Effector memory CD4-positive, alpha-beta T cell (primary cell): ENCODE data around the gene VMAC.
"Not testable (repeated sequence)": the region's sequence is repeated elsewhere in the genome, so short reads cannot be mapped to it uniquely, and the experiment has no call there.

Experiments
- DNase-seq, 3 donors: peaks; one replicate each; pipeline ENCODE4 v3.0.0-alpha.2; 2020
- H3K27ac ChIP-seq: 2 replicates; pipeline ENCODE4 v1.7.0; 2013; ENCODE audit warnings: mild to moderate bottlenecking, low read length, moderate library complexity; ENCODE audit not compliant: insufficient read depth, poor library complexity, severe bottlenecking
- H3K27me3 ChIP-seq: replicated peaks from 2 replicates; pipeline ENCODE4 v1.7.0; 2013; ENCODE audit warnings: mild to moderate bottlenecking, low read length; ENCODE audit not compliant: insufficient read depth, control insufficient read depth, poor library complexity, severe bottlenecking
- H3K36me3 ChIP-seq: 2 replicates; pipeline ENCODE4 v1.7.0; 2013; ENCODE audit warnings: mild to moderate bottlenecking, low read length, moderate library complexity; ENCODE audit not compliant: control insufficient read depth, insufficient read depth
- H3K4me1 ChIP-seq: 2 replicates; pipeline ENCODE4 v1.7.0; 2013; ENCODE audit warnings: low read length, mild to moderate bottlenecking; ENCODE audit not compliant: control insufficient read depth, insufficient read depth, poor library complexity, severe bottlenecking
- H3K4me3 ChIP-seq: 2 replicates; pipeline ENCODE4 v1.7.0; 2013; ENCODE audit warnings: low read length, low read depth, mild to moderate bottlenecking; ENCODE audit not compliant: insufficient read depth, poor library complexity, severe bottlenecking
- H3K9me3 ChIP-seq: 2 replicates; pipeline ENCODE4 v1.7.0; 2013; ENCODE audit warnings: mild to moderate bottlenecking, low read length, moderate library complexity; ENCODE audit not compliant: control insufficient read depth

The VMAC gene

DNA sequence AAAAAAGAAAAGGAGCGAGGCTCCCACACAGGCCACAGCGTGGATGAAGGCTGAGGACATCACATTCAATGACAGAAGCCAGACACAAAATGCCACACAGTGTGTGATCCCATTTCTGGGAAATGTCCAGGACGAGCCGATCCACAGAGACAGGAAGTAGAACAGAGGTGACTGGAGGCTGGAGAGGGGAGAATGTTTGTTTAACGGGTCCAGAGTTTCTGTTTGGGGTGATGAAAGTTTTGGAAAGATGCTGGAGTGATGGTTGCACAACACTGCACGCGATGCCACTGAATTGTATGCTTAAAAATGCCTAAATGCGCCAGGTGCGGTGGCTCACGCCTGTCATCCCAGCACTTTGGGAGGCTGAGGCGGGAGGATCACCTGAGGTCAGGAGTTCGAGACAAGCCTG lies 33.7 kb upstream of the VMAC start:
- no peaks in the 10 kb centered on the region for H3K36me3 ChIP-seq
- no peaks in the 10 kb centered on the region for H3K9me3 ChIP-seq
- H3K4me3 ChIP-seq, result no peak overlapping the region
- no peak for DNase-seq
- H3K4me1 ChIP-seq, result no peaks in the 10 kb centered on the region
- H3K27me3 ChIP-seq, result no peaks in the 10 kb centered on the region
- H3K27ac ChIP-seq, result no peak overlapping the region

DNA sequence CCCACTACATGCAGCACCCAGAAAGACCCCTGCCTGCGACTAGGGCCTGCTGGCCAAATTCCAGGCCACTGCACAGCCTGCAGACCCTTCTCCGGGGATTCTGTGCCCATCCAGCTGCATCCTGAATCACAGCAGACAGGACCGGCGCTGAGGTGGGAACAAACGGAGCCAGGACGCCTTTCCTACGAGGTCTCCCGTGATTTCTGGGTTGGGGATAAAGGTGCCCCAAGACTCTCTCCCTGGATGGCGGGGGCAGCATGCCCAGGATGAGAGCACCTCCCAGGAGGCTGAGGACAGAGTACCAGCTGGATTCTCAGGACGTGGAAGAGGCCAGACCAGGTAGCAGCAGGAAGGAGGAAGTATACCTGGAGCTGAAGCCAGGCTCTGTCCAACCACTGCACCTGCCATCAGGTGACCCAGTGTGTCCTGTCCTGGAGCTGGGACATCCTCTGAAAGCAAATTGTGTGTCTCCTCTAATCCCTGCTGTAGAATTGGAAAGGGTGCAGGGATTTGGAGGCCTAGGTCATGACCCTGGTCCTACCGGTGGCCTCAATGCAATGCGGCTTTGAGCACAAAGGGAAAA lies 31.0 kb upstream of the VMAC start:
- peaks cover 4% of the 10 kb centered on the region for H3K27me3 ChIP-seq
- no peak overlapping the region for H3K27ac ChIP-seq
- H3K4me1 ChIP-seq, result no peaks in the 10 kb centered on the region
- no peaks in the 10 kb centered on the region for H3K36me3 ChIP-seq
- H3K4me3 ChIP-seq, result no peak overlapping the region
- no peak for DNase-seq
- no peaks in the 10 kb centered on the region for H3K9me3 ChIP-seq

DNA sequence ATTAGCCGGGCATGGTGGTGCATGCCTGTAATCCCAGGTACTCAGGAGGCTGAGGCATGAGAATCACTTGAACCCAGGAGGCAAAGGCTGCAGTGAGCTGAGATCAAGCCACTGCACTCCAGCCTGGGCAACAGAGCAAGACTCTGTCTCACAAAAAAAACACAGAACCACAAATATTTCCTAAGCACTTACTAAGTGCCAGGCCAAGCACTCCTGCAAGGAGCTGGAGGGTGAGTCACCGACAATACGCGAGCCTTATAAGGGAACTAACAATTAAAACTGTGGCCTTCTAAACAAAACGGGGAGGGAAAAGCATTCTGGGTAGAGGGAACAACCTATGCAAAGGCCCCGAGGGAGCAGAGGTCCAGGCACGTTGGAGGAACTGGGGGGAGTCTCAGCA lies 30.2 kb upstream of the VMAC start:
- not testable (repeated sequence) for H3K36me3 ChIP-seq, H3K4me1 ChIP-seq, H3K4me3 ChIP-seq, H3K9me3 ChIP-seq, DNase-seq, H3K27me3 ChIP-seq, H3K27ac ChIP-seq

DNA sequence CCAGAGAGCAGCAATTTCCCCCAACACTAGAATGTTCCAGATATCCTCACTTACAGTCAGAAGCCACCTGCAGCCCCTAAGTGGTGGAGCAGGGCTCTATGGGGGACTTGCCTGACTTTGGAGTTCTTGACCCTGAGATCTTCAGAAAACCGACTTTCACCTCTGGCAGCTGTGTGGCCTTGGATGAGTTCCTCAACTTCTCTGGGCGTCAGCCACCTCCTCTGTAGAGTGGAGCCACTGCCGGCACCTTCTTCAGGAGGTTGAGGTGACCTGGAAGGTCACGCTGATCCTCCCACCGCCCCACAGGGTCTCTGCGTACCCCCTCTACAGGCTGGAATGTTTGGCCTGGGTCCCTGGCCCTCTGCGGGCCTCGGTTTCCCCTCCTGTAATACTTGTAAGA lies 27.2 kb upstream of the VMAC start:
- Histone ChIP-seq H3K27ac (no peak overlapping the region), H3K4me3 (no peak overlapping the region), H3K36me3 (no peaks in the 10 kb centered on the region), H3K9me3 (no peaks in the 10 kb centered on the region), H3K4me1 (no peaks in the 10 kb centered on the region), H3K27me3 (peaks cover 7% of the 10 kb centered on the region)
- DNase-seq, result no peak

DNA sequence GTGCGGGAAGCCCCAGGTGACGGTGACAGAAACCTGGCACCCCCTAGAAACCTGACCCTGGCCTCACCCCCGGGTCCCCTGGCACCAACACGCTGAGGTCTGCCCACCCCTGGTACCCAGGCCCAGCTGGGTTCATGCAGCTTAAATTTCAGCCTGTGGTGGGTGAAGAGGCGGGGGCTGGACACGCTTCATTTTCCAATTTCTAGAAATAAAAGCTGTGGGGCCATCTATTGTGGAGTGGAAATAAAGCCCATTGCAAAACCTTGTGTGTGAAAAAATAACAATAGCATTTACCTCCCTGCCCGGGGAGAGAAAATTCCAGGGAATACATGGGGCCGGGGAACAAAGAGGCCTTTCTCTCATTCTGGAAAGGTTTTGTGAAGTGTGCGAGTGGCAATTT lies 26.8 kb upstream of the VMAC start:
- Histone ChIP-seq H3K4me3 (no peak overlapping the region), H3K4me1 (no peaks in the 10 kb centered on the region), H3K9me3 (no peaks in the 10 kb centered on the region), H3K36me3 (no peaks in the 10 kb centered on the region), H3K27me3 (peaks cover 8% of the 10 kb centered on the region), H3K27ac (no peak overlapping the region)
- DNase-seq, result no peak

DNA sequence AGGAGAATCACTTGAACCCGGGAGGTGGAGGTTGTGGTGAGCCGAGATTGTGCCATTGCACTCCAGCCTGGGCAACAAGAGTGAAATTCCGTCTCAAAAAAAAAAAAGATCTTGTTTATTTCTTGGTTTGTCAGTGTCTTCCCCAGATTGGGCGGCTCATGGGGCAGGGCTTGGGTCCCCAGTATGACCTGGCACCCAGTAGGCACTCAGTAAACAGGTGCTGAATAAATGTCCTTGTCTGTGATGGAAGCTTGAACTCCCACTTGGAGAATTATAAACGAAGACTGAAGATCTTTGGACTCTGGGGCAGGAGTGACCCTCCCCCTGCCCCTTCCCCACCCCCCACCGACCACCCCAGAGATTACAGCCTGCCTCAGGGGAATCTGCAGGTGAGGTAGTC lies 24.5 kb upstream of the VMAC start:
- H3K36me3 ChIP-seq, result no peaks in the 10 kb centered on the region
- H3K4me3 ChIP-seq, result no peak overlapping the region
- no peaks in the 10 kb centered on the region for H3K4me1 ChIP-seq
- no peaks in the 10 kb centered on the region for H3K9me3 ChIP-seq
- H3K27me3 ChIP-seq, result peaks cover 8% of the 10 kb centered on the region
- DNase-seq, result no peak
- no peak overlapping the region for H3K27ac ChIP-seq

DNA sequence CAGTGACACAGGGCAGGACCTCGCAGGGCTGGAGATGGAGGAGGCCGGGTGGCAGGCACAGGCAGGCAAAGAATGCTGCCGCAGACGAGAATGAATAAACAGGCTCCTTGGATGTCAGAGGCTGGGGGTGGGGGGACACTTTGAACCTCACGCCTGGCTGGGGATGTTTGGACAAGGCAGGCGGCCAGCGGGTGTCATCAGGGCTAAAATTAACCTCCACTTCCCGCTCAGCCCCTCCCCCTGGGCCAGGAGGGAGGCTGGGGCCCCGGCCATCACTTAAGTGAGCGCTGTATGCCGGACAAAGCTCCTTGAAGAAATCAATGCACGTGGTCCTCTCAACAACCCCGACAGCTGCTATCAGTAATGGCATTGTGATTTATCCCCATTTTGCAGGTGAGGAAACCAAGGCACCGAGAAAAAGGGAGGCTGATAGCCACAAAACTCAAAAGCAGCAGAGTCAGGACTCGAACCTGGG lies 24.0 kb upstream of the VMAC start:
- Histone ChIP-seq H3K9me3 (no peaks in the 10 kb centered on the region), H3K4me3 (no peak overlapping the region), H3K27ac (no peak overlapping the region), H3K4me1 (no peaks in the 10 kb centered on the region), H3K36me3 (no peaks in the 10 kb centered on the region), H3K27me3 (peaks cover 8% of the 10 kb centered on the region)
- no peak for DNase-seq

DNA sequence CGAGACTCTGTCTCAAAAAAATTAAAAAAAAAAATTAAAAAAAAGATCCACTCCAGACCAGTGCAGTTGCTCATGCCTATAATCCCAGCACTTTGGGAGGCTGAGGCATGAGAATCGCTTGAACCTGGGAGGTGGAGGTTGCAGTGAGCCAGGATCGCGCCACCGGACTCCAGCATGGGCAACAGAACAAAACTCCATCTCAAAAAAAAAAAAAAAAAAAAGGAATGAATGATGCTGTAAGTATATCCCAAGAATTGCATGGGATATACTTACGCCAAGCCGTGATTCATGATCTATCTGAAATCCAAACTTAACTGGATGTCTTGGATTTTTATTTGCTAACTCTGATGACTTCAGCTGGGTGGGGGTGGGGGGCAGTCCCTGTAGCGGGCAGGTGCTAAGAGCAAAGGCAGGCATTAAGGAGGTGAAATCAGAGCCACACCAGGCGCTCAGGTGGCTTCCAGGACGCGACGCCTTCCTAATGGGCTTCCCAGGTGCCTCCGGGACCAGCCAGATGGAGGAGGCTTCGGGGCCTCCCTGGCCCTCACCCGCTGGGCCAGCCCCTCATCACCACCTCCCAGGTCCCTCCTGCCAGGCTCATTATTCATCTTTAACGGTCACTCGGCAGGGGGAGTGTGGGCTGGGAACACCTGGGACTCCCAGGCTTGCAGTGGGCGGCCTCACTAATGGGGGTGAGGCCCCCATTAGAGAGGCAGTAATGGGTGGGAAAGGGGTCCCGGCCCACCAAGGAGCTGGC lies 23.0 kb upstream of the VMAC start:
- Histone ChIP-seq H3K4me1 (no peaks in the 10 kb centered on the region), H3K27me3 (peaks cover 4% of the 10 kb centered on the region), H3K36me3 (no peaks in the 10 kb centered on the region), H3K4me3 (no peak overlapping the region), H3K9me3 (no peaks in the 10 kb centered on the region), H3K27ac (no peak overlapping the region)
- no peak for DNase-seq

DNA sequence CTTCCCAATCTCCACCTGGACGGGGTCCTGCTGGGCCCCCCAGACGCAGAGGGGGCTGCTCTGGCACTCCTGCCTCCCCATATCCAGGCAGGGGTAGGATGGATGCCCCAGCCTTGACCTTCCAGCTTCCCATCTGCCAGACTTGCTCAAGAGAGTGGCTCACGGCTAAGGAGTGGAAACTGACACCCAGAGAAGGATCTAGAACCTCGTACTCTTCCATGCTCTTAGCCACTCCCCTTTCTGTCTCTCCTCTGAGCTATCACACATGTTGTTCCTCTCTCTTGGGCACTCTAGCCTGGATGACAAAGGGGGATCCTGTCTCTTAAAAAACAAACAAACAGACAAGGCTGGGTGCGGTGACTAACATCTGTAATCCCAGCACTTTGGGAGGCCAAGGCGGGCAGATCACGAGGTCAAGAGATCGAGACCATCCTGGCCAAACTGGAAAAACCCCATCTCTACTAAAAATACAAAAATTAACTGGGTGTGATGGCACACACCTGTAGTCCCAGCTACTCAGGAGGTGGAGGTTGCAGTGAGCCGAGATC lies 22.2 kb upstream of the VMAC start:
- no peaks in the 10 kb centered on the region for H3K9me3 ChIP-seq
- no peaks in the 10 kb centered on the region for H3K4me1 ChIP-seq
- no peak for DNase-seq
- H3K27me3 ChIP-seq, result peaks cover 4% of the 10 kb centered on the region
- no peak overlapping the region for H3K27ac ChIP-seq
- no peak overlapping the region for H3K4me3 ChIP-seq
- H3K36me3 ChIP-seq, result no peaks in the 10 kb centered on the region

DNA sequence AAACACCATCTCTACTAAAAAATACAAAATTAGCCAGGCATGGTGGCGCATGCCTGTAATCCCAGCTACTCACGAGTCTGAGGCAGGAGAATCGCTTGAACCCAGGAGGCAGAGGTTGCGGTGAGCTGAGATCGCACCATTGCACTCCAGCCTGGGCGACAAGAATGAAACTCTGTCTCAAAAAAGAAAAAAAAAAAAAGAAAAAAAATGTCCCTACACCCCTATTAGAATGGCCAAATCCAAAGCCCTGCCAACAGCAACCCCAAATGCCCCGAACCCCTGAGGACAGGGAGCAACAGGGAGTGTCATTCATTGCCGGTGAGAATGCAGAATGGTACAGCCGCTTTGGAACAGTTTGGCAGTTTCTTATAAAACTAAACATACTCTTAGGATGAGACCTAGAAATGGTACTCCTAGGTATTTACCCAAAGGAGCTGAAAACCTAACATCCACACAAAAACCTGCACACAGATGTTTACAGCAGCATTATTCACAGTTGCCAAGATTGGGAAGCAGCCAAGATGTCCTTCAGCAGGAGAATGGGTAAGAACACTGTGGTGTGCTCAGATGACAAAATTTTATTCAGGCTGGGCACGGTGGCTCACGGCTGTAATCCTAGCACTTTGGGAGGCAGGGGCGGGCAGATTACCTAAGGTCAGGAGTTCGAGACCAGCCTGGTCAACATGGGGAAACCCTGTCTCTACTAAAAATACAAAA lies 21.4 kb upstream of the VMAC start:
- not testable (repeated sequence) for H3K27me3 ChIP-seq, H3K4me1 ChIP-seq, H3K27ac ChIP-seq, H3K4me3 ChIP-seq, H3K9me3 ChIP-seq, H3K36me3 ChIP-seq, DNase-seq
